ENCODE measurements around the gene LTBP2. TPM values are rescaled to one million over a fixed set of nuclear protein-coding genes. Genes with fewer than 3 reads are reported as not detected.

The LTBP2 gene
- total RNA-seq, 1 experiment from 2014 or later: 1.5 TPM

- TF ChIP-seq, protein P1, sequence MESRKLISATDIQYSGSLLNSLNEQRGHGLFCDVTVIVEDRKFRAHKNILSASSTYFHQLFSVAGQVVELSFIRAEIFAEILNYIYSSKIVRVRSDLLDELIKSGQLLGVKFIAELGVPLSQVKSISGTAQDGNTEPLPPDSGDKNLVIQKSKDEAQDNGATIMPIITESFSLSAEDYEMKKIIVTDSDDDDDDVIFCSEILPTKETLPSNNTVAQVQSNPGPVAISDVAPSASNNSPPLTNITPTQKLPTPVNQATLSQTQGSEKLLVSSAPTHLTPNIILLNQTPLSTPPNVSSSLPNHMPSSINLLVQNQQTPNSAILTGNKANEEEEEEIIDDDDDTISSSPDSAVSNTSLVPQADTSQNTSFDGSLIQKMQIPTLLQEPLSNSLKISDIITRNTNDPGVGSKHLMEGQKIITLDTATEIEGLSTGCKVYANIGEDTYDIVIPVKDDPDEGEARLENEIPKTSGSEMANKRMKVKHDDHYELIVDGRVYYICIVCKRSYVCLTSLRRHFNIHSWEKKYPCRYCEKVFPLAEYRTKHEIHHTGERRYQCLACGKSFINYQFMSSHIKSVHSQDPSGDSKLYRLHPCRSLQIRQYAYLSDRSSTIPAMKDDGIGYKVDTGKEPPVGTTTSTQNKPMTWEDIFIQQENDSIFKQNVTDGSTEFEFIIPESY (IDR thresholded peaks at IDR 0.05; ENCODE audit: extremely low read depth, insufficient replicate concordance, low read length): no peak
- TF ChIP-seq EZH2 (IDR thresholded peaks at IDR 0.05): no peak
- TF ChIP-seq JUND (IDR thresholded peaks at IDR 0.05): no peak
- TF ChIP-seq YY1 (IDR thresholded peaks at IDR 0.05; ENCODE audit: extremely low read depth, insufficient replicate concordance, low read depth, low read length): no peak
Observed at GRCh38 chr14:74596741-74597450, 15.1 kb downstream of the LTBP2 start (continued).

DNA sequence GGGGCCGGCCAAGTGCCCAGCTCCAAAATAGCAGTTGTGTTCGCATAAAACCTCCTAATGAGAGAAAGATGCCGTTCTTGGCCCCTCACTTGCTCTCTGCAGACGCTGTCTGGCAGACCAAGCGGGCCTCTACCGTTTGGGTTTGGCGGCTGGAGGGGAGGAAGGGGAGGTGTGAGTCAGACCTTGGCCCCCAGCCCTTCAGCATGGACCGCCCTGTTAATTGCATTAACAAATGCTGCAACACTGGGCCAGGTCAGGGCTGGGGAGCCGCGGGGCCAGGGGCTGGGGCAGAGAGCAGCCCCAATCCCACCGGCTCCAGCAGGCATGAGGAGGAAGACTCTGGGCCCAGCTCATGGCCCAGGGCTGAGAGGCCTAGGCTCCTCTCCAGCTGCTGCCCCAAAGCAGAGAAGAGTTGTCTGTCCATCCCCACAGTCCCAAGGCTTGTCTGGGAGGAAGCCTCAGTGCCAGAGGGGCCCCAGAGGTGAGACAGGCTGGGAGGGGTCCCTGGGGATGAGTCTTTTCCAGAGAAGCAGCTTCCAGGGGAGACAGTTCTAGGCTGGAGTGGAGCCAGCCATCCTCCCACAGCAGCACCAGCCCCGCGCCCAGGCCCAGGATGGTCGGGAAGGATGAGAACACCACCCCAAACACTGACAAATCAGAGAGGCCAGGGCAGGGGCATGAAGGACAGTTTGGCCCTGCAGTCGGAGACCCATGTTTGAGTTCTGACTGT, 16.9 kb downstream of the LTBP2 start:
- Histone ChIP-seq H4K20me1 (ENCODE audit: insufficient read depth) (no peaks in the 10 kb centered on the region), H3K27me3 (ENCODE audit: insufficient read depth, low read length) (no peaks in the 10 kb centered on the region), H3K36me3 (ENCODE audit: control insufficient read depth in 1 of 2, insufficient read depth in 2 of 2, low read length in 2 of 2) (no peaks in the 10 kb centered on the region), H3K4me3 (replicated peaks in 1 of 2; ENCODE audit: low read depth in 1 of 2, low read length in 2 of 2) (no peak overlapping the region), H2AFZ (ENCODE audit: low read depth, low read length, poor library complexity, severe bottlenecking) (no peak overlapping the region), H3K9me3 (ENCODE audit: control insufficient read depth in 1 of 2, insufficient read depth in 1 of 2, low read depth in 1 of 2, low read length in 2 of 2) (no peaks in the 10 kb centered on the region), H3K27ac (ENCODE audit: low read depth, low read length) (no peak overlapping the region), H3K9me2 (ENCODE audit: insufficient read depth) (no peaks in the 10 kb centered on the region), H3K9ac (ENCODE audit: low read length) (no peak overlapping the region), H3K4me2 (ENCODE audit: low read length) (no peak overlapping the region), H3K4me1 (ENCODE audit: control insufficient read depth in 1 of 2, insufficient read depth in 2 of 2, low read length in 2 of 2) (no peaks in the 10 kb centered on the region), H3K79me2 (ENCODE audit: insufficient read depth, low read length) (no peaks in the 10 kb centered on the region)
- intact Hi-C loops (cut with micrococcal nuclease): no loop called here
- DNase-seq (ENCODE audit: low read depth, low spot score) (no peak), ATAC-seq (no peak)
- TF ChIP-seq CBX3 (IDR thresholded peaks at IDR 0.05; ENCODE audit: low read depth): no peak
- no peak for TF ChIP-seq JUND (IDR thresholded peaks at IDR 0.05)
- no peak for TF ChIP-seq SRF (IDR thresholded peaks at IDR 0.05; ENCODE audit: low read depth)
- TF ChIP-seq POLR2A (IDR thresholded peaks at IDR 0.05; ENCODE audit: borderline replicate concordance, extremely low read depth, insufficient read depth, insufficient read length): no peak
- TF ChIP-seq SP1 (IDR thresholded peaks at IDR 0.05; ENCODE audit: low read depth): no peak
- TF ChIP-seq ZNF274 (IDR thresholded peaks at IDR 0.05; ENCODE audit: low read depth, low read length): no peak
- no peak for TF ChIP-seq POLR2AphosphoS5 (IDR thresholded peaks at IDR 0.05; ENCODE audit: low read depth, low read length)
- TF ChIP-seq, protein P2, sequence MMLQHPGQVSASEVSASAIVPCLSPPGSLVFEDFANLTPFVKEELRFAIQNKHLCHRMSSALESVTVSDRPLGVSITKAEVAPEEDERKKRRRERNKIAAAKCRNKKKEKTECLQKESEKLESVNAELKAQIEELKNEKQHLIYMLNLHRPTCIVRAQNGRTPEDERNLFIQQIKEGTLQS (IDR thresholded peaks at IDR 0.05): no peak
- TF ChIP-seq ZFX (IDR thresholded peaks at IDR 0.05): no peak
- CTCF ChIA-PET: interaction anchor here (1.0 kb wide), 1 partner anchor 14 kb away, joined by 3 read pairs; no protein-coding TSS in a partner anchor
- RAD21 ChIA-PET (ENCODE audit: low non-redundant PET in 1 of 2, low total read pairs in 2 of 2, uncharacterized antibody in 2 of 2, unreplicated experiment in 2 of 2): no interaction called here
- BruUV-seq (replicated peaks): no TSS peak
- POLR2A ChIA-PET: no interaction called here
